OCI-LY7 (cell line): ENCODE measurements around the gene PDZD7.

Source experiments
- EZH2phosphoT487 ChIP-seq: fragments of 200-600 bp; sonication (generic); IDR thresholded peaks from 2 replicates; pipeline ENCODE4 v1.6.1; 2018; ENCODE audit warnings: low read depth, borderline replicate concordance, mild to moderate bottlenecking, mixed run types, antibody characterized with exemption, low read length, moderate library complexity, mixed read lengths
- TF ChIP-seq, protein P1 (sequence below): fragments of 200-600 bp; sonication (generic); conservative IDR thresholded peaks from 2 replicates; pipeline ENCODE4 v1.5.1; 2014; ENCODE audit warnings: mild to moderate bottlenecking, antibody characterized with exemption, low read length, moderate library complexity, mixed read lengths

- TF ChIP-seq, protein P1, sequence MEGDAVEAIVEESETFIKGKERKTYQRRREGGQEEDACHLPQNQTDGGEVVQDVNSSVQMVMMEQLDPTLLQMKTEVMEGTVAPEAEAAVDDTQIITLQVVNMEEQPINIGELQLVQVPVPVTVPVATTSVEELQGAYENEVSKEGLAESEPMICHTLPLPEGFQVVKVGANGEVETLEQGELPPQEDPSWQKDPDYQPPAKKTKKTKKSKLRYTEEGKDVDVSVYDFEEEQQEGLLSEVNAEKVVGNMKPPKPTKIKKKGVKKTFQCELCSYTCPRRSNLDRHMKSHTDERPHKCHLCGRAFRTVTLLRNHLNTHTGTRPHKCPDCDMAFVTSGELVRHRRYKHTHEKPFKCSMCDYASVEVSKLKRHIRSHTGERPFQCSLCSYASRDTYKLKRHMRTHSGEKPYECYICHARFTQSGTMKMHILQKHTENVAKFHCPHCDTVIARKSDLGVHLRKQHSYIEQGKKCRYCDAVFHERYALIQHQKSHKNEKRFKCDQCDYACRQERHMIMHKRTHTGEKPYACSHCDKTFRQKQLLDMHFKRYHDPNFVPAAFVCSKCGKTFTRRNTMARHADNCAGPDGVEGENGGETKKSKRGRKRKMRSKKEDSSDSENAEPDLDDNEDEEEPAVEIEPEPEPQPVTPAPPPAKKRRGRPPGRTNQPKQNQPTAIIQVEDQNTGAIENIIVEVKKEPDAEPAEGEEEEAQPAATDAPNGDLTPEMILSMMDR: peak; percentile 77
- no peak for TF ChIP-seq EZH2phosphoT487
Observed at GRCh38 chr10:100969187-100970075, 61.5 kb downstream of the PDZD7 start, which contains the start of gene SEMA4G.
